AG09319 (cell line): ENCODE measurements around the gene DGCR6.
"Not testable (repeated sequence)": the region's sequence is repeated elsewhere in the genome, so short reads cannot be mapped to it uniquely, and the experiment has no call there.

Experiments used
- DNase-seq: peaks from one replicate; pipeline ENCODE4 v3.0.0-alpha.2; 2010; ENCODE audit warnings: low read depth; ENCODE audit errors: extremely low read depth
- TF ChIP-seq, protein P1 (sequence below): IDR thresholded peaks from 2 replicates; pipeline ENCODE4 v1.5.1; 2011; ENCODE audit warnings: low read depth, mild to moderate bottlenecking, inconsistent platforms, low read length, moderate library complexity

Gene DGCR6

GRCh38 chr22:18905540-18906409 is at the start of gene DGCR6:
Gene DGCR6, plus strand, starts transcription at chr22:18906320. Its CDS starts 55 bp downstream, at chr22:18906375.
- TF ChIP-seq, protein P1, sequence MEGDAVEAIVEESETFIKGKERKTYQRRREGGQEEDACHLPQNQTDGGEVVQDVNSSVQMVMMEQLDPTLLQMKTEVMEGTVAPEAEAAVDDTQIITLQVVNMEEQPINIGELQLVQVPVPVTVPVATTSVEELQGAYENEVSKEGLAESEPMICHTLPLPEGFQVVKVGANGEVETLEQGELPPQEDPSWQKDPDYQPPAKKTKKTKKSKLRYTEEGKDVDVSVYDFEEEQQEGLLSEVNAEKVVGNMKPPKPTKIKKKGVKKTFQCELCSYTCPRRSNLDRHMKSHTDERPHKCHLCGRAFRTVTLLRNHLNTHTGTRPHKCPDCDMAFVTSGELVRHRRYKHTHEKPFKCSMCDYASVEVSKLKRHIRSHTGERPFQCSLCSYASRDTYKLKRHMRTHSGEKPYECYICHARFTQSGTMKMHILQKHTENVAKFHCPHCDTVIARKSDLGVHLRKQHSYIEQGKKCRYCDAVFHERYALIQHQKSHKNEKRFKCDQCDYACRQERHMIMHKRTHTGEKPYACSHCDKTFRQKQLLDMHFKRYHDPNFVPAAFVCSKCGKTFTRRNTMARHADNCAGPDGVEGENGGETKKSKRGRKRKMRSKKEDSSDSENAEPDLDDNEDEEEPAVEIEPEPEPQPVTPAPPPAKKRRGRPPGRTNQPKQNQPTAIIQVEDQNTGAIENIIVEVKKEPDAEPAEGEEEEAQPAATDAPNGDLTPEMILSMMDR = no peak
- no peak for DNase-seq

DNA sequence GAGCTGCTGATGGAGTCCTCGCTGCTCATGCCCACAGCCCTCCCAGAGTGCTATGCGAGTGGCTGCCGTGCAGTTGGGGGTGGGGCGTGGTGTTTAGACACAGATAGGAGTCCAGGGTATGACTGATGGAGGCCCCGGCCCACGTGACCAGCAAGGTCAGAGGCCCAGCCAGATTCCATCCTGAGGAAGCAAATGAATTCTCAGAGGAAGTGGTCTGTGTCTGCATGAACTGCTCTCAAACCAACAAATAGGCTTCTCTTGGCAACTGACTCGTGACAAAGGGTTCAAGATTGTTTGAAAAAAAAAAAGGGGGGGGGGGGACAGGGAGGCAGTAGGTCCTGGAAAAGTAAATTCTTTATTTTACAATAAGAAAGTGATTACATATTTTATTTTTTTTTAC is 46.8 kb upstream of the DGCR6 start:
- not testable (repeated sequence) for DNase-seq

DNA sequence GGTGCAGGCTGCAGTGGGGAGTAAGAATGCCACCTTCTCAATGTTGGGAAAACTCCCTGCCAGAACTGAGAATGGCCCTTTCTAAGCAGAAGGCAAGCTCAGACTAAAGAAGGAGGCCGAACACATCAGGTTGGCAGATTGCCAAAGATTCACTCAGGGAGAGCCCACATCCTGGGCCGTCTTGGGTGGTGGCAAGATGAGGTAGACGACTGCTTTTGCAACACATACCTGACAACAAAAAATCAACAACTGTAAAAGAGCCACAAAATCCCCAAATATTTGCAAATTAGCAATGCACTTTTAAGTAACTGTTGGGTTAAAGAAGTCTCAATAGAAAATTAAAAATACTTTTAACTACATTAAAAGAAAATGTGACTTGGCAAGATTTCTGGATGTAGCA is 24.9 kb upstream of the DGCR6 start:
- not testable (repeated sequence) for DNase-seq

GRCh38 chr22:18884465-18884864 is 21.7 kb upstream of the DGCR6 start:
- not testable (repeated sequence) for DNase-seq

DNA sequence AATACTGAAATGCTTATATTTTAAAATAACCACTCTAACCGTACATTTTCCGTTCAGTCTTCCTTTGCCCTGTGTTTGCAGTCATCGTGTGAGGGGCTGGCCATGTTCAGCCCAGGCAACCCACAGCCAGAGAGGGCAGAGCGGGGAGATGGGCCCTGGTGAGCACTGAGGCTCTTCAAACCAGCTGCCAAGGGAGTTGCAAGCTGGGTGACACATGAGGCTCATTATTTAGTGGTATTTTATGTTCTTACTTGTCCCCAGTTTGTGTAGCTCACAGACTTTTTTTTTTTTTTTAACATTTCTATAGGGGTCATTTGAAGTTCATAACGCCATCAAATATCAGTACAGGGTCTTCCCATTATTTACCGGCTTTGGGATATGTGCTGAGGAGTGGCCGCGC is 18.0 kb upstream of the DGCR6 start:
- TF ChIP-seq, protein P1 = no peak
- DNase-seq = no peak

- DNase-seq = not testable (repeated sequence)
These were observed 15.5 kb upstream of the DGCR6 start for GRCh38 chr22:18890510-18891192.

DNA sequence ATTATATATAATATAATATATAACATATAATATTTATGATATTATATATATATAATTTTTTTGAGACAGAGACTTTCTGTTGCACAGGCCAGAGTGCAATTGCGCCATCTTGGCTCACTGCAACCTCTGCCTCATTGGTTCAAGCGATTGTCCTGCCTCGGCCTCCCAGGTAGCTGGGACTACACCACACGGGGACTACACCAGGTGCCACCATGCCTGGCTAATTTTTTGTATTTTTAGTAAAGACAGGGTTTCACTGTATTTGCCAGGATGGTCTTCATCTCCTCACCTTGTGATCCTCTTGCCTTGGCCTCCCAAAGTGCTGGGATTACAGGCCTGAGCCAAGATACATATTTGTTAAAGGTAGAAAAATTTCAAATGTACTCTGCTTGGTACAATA is 12.3 kb upstream of the DGCR6 start:
- not testable (repeated sequence) for DNase-seq

- not testable (repeated sequence) for DNase-seq
These were observed 10.0 kb upstream of the DGCR6 start for GRCh38 chr22:18896037-18896657.

DNA sequence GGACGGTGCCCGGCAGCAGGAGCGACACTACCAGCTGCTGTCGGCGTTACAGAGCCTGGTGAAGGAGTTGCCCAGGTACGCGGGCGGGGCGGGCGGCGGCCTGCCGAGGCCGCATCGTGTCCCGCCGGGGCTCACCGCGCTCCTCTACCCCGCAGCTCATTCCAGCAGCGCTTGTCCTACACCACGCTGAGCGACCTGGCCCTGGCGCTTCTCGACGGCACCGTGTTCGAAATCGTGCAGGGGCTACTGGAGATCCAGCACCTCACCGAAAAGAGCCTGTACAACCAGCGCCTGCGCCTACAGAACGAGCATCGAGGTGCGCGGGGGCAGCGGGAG is 258 bp downstream of the DGCR6 start:
- DNase-seq = not testable (repeated sequence)

GRCh38 chr22:18906896-18907295 is 776 bp downstream of the DGCR6 start:
- TF ChIP-seq, protein P1 = no peak
- DNase-seq = no peak

GRCh38 chr22:18909556-18909955 is 3.4 kb downstream of the DGCR6 start:
- DNase-seq = no peak
- TF ChIP-seq, protein P1 = no peak

DNA sequence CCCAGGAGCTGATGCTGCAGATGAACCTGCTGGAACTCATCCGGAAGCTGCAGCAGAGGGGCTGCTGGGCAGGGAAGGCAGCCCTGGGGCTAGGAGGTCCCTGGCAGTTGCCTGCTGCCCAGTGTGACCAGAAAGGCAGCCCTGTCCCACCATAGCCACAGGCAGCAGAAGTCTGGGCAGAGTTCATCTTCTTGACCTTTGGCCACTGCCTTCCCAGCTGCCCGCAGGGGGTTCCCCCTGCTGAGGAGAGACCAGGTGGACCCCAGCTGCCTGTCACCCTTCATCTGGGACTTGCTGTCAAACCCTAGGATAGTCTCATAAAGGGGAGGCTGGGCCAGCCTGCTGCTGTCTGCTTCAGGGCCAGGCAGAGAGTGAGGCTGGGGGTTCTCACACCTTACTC is 5.4 kb downstream of the DGCR6 start:
- DNase-seq = not testable (repeated sequence)

- not testable (repeated sequence) for DNase-seq
These were observed 6.3 kb downstream of the DGCR6 start for GRCh38 chr22:18912264-18912946.

DNA sequence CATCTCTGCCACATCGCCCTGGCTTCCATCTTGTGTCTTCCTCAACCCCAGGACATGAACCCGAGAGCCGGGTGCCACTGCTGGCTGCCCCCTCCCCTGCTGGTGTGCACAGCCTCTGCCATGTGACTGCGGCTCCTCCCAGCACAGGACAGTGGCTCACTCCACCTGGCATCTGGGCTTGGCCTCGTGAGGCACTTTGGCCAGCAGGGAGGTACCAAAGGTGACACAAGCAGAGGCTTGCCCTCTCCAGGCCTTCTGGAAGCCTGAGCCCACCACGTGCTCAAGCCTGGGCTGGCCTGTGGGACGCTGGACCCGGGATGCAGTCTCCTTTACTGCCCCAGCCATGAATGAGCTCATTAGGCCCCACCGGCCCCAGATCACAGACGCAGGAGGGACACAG is 8.4 kb downstream of the DGCR6 start:
- DNase-seq = not testable (repeated sequence)

- not testable (repeated sequence) for DNase-seq
These were observed 9.4 kb downstream of the DGCR6 start for GRCh38 chr22:18915550-18915949.
